Activated T-cell treated with anti-CD3 and anti-CD28 coated beads, Interleukin-2, amount 50 U/mL, for 4 hours (primary cell): ENCODE results near the gene IFI35. TPM values are rescaled to one million over a fixed set of nuclear protein-coding genes. Genes with fewer than 3 reads are reported as not detected.
"Not testable (repeated sequence)": the region's sequence is repeated elsewhere in the genome, so short reads cannot be mapped to it uniquely, and the experiment has no call there.

Experiments
- ATAC-seq, 2 donors: fragments of 200-7000 bp; cut with Tn5 transposase; one replicate each; pipeline ENCODE4 v1.10.0; 2021
- DNase-seq: peaks from one replicate; pipeline ENCODE4 v3.0.0-alpha.2; 2020
- H3K27me3 Mint-ChIP-seq: one replicate; pipeline ENCODE4 v1.8.0; 2021; ENCODE audit warnings: low read depth, mixed read lengths
- H3K36me3 Mint-ChIP-seq: one replicate; pipeline ENCODE4 v1.8.0; 2022; ENCODE audit warnings: mixed read lengths; ENCODE audit not compliant: insufficient read depth
- H3K4me1 Mint-ChIP-seq: one replicate; pipeline ENCODE4 v1.8.0; 2021; ENCODE audit warnings: low read depth, mixed read lengths
- H3K4me3 Mint-ChIP-seq: one replicate; pipeline ENCODE4 v1.8.0; 2021; ENCODE audit warnings: mild to moderate bottlenecking, moderate library complexity, mixed read lengths
- H3K9me3 Mint-ChIP-seq: one replicate; pipeline ENCODE4 v1.8.0; 2021; ENCODE audit warnings: mixed read lengths
- total RNA-seq, 3 donors: library from RNA; stranded (reverse); gene quantifications; one replicate each; pipeline ENCODE4 v1.2.1, GENCODE V29; 2021

The IFI35 gene
- total RNA-seq, 3 donors from 2014 or later: 26.4 to 46.6 (median 34.1) TPM

- H3K36me3 Mint-ChIP-seq: peaks cover 4% of the 10 kb centered on the region
- H3K4me1 Mint-ChIP-seq: no peaks in the 10 kb centered on the region
These were observed 45.4 kb downstream of the IFI35 start for GRCh38 chr17:43051969-43052368.

GRCh38 chr17:43053008-43053407 is 46.4 kb downstream of the IFI35 start:
- H3K9me3 Mint-ChIP-seq, H3K4me3 Mint-ChIP-seq, H3K27me3 Mint-ChIP-seq, H3K4me1 Mint-ChIP-seq, ATAC-seq, DNase-seq, H3K36me3 Mint-ChIP-seq: not testable (repeated sequence)

More at GRCh38 chr17:43051969-43052368, 45.4 kb downstream of the IFI35 start:
- ATAC-seq (no peak), DNase-seq (no peak)
- H3K4me3 Mint-ChIP-seq: no peak overlapping the region
- no peaks in the 10 kb centered on the region for H3K27me3 Mint-ChIP-seq
- no peaks in the 10 kb centered on the region for H3K9me3 Mint-ChIP-seq

- H3K9me3 Mint-ChIP-seq: no peaks in the 10 kb centered on the region
- no peak for ATAC-seq
- no peak overlapping the region for H3K4me3 Mint-ChIP-seq
- H3K27me3 Mint-ChIP-seq: no peaks in the 10 kb centered on the region
- H3K36me3 Mint-ChIP-seq: peaks cover 4% of the 10 kb centered on the region
- DNase-seq: no peak
- H3K4me1 Mint-ChIP-seq: no peaks in the 10 kb centered on the region
These were observed 49.5 kb downstream of the IFI35 start for GRCh38 chr17:43056051-43056450.

GRCh38 chr17:43062984-43063638 is 56.5 kb downstream of the IFI35 start:
- no peaks in the 10 kb centered on the region for H3K4me1 Mint-ChIP-seq
- H3K9me3 Mint-ChIP-seq: no peaks in the 10 kb centered on the region
- DNase-seq (no peak), ATAC-seq (no peak)
- no peak overlapping the region for H3K4me3 Mint-ChIP-seq
- no peaks in the 10 kb centered on the region for H3K27me3 Mint-ChIP-seq
- H3K36me3 Mint-ChIP-seq: peaks cover 5% of the 10 kb centered on the region

Other genes with a start within 250 kb of the IFI35 start
- not detected for gene RAMP2, start 245.6 kb upstream of the IFI35 start, total RNA-seq
- gene VPS25, start 233.3 kb upstream of the IFI35 start, total RNA-seq: 100 to 1,000 TPM in 1 of 3 donors, 10 to 100 TPM in 2; 92.6 to 106 (median 98.7) TPM
- under 1 TPM; 0.16 to 0.46 (median 0.38) TPM for gene WNK4, start 226.2 kb upstream of the IFI35 start, total RNA-seq
- gene COA3, start 208.1 kb upstream of the IFI35 start, total RNA-seq: 10 to 100 TPM; 52.2 to 56.2 (median 55.1) TPM
- not detected for gene CNTD1, start 207.9 kb upstream of the IFI35 start, total RNA-seq
- 100 to 1,000 TPM; 101 to 121 (median 112) TPM for gene BECN1, start 182.5 kb upstream of the IFI35 start, total RNA-seq
- 100 to 1,000 TPM; 361 to 401 (median 376) TPM for gene PSME3, start 173.4 kb upstream of the IFI35 start, total RNA-seq
- 1 to 10 TPM; 2.7 to 4.1 (median 3.7) TPM for gene AOC2, start 162.2 kb upstream of the IFI35 start, total RNA-seq
- 1 to 10 TPM; 2.1 to 2.6 (median 2.2) TPM for gene AOC3, start 155.6 kb upstream of the IFI35 start, total RNA-seq
- under 1 TPM in 1 of 3 donors, not detected in 2; 0.08 TPM for gene G6PC1, start 106.0 kb upstream of the IFI35 start, total RNA-seq
- 100 to 1,000 TPM; 130 to 159 (median 141) TPM for gene AARSD1, start 42.3 kb upstream of the IFI35 start, total RNA-seq
- gene PTGES3L, start 26.7 kb upstream of the IFI35 start, total RNA-seq: under 1 TPM; 0.24 to 0.30 (median 0.25) TPM
- 10 to 100 TPM; 14.1 to 17.4 (median 16.7) TPM for gene RUNDC1, start 26.2 kb upstream of the IFI35 start, total RNA-seq
- gene RPL27, start 8.4 kb upstream of the IFI35 start, total RNA-seq: 1,000 to 10,000 TPM; 1,553 to 1,718 (median 1,686) TPM
- 10 to 100 TPM; 11.7 to 15.9 (median 15.5) TPM for gene VAT1, start 15.6 kb downstream of the IFI35 start, total RNA-seq
- gene RND2, start 18.4 kb downstream of the IFI35 start, total RNA-seq: under 1 TPM; 0.13 to 0.33 (median 0.24) TPM
- gene BRCA1, start 118.6 kb downstream of the IFI35 start, total RNA-seq: 10 to 100 TPM; 29.5 to 37.4 (median 36.5) TPM
- 10 to 100 TPM; 26.8 to 31.9 (median 28.0) TPM for gene NBR1, start 164.4 kb downstream of the IFI35 start, total RNA-seq
- gene TMEM106A, start 205.1 kb downstream of the IFI35 start, total RNA-seq: 1 to 10 TPM; 7.7 to 8.6 (median 7.9) TPM
- gene CCDC200, start 221.8 kb downstream of the IFI35 start, total RNA-seq: not detected
- 1,000 to 10,000 TPM; 1,770 to 1,970 (median 1,905) TPM for gene RNU2-1, start 227.2 kb downstream of the IFI35 start, total RNA-seq